Osteocyte (in vitro differentiated cells): ENCODE data around the gene C2orf92. TPM values are rescaled to one million over a fixed set of nuclear protein-coding genes. Genes with fewer than 3 reads are reported as not detected.

ENCODE experiments used
- DNase-seq: peaks from one replicate; pipeline ENCODE4 v3.0.0; 2021; ENCODE audit warnings: mixed read lengths; ENCODE audit not compliant: unreplicated experiment; ENCODE audit errors: extremely low spot score
- H3K27ac Mint-ChIP-seq: one replicate; pipeline ENCODE4 v1.8.0; 2021; ENCODE audit warnings: mild to moderate bottlenecking, mixed read lengths; ENCODE audit not compliant: unreplicated experiment
- H3K27me3 Mint-ChIP-seq: one replicate; pipeline ENCODE4 v1.8.0; 2021; ENCODE audit warnings: mixed read lengths; ENCODE audit not compliant: unreplicated experiment
- H3K36me3 Mint-ChIP-seq: one replicate; pipeline ENCODE4 v1.8.0; 2021; ENCODE audit warnings: mixed read lengths; ENCODE audit not compliant: unreplicated experiment
- H3K4me1 Mint-ChIP-seq: one replicate; pipeline ENCODE4 v1.8.0; 2021; ENCODE audit warnings: mixed read lengths; ENCODE audit not compliant: unreplicated experiment
- H3K4me3 Mint-ChIP-seq: one replicate; pipeline ENCODE4 v1.8.0; 2021; ENCODE audit warnings: mild to moderate bottlenecking, moderate library complexity, mixed read lengths; ENCODE audit not compliant: unreplicated experiment
- H3K9me3 Mint-ChIP-seq: one replicate; pipeline ENCODE4 v1.8.0; 2021; ENCODE audit warnings: mixed read lengths; ENCODE audit not compliant: unreplicated experiment
- total RNA-seq: library from RNA; stranded (reverse); gene quantifications from 2 replicates; pipeline ENCODE4 v1.2.1, GENCODE V29; 2021
- TF ChIP-seq, protein P1 (sequence below): fragments of 200-600 bp; sonication (generic); IDR thresholded peaks from 2 replicates; pipeline ENCODE4 v1.5.0; 2021; ENCODE audit warnings: antibody characterized with exemption, mild to moderate bottlenecking, moderate library complexity

The C2orf92 gene
- total RNA-seq, 1 donor from 2014 or later: 13.7 TPM

DNA sequence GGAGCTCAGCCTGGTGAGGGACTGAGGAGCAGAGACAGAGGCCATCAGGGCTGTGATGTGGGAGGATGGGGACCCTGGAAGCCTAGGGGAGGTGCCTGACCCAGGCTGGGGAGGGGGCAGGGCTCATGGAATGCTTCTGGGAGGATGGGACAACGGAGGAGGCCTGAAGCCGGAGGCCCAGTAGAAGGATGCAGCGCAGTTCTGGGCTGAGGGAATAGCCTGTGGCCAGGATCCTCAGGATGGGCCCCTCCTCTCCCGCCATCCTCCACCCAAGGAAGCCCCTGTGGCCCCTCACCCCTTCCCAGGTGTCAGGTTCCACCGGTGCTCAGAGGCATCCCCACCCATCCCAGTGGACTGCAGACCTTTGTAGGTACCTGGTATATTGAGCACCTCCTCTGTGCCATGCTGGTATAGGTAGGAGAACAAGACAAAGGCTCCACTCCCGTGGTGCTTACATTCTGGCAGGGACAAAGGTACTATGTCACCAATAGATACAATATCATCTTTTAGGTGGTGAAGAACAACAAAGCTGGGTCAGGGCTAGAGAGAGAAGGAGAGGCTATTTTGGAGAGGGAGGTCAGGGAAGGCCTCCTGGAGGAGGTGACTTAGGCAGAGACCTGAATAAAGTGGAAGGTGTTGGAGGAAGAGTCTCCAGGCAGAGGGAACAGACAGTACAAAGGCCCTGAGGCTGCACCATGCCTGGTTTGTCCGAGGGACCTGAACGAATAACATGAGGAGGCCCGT lies 46.6 kb downstream of the C2orf92 start:
- peaks cover 7% of the 10 kb centered on the region for H3K27me3 Mint-ChIP-seq
- no peak for DNase-seq
- H3K9me3 Mint-ChIP-seq: no peaks in the 10 kb centered on the region
- H3K4me1 Mint-ChIP-seq: no peaks in the 10 kb centered on the region
- no peak overlapping the region for H3K4me3 Mint-ChIP-seq
- H3K27ac Mint-ChIP-seq: no peak overlapping the region
- TF ChIP-seq, protein P1, sequence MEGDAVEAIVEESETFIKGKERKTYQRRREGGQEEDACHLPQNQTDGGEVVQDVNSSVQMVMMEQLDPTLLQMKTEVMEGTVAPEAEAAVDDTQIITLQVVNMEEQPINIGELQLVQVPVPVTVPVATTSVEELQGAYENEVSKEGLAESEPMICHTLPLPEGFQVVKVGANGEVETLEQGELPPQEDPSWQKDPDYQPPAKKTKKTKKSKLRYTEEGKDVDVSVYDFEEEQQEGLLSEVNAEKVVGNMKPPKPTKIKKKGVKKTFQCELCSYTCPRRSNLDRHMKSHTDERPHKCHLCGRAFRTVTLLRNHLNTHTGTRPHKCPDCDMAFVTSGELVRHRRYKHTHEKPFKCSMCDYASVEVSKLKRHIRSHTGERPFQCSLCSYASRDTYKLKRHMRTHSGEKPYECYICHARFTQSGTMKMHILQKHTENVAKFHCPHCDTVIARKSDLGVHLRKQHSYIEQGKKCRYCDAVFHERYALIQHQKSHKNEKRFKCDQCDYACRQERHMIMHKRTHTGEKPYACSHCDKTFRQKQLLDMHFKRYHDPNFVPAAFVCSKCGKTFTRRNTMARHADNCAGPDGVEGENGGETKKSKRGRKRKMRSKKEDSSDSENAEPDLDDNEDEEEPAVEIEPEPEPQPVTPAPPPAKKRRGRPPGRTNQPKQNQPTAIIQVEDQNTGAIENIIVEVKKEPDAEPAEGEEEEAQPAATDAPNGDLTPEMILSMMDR: no peak
- no peaks in the 10 kb centered on the region for H3K36me3 Mint-ChIP-seq

DNA sequence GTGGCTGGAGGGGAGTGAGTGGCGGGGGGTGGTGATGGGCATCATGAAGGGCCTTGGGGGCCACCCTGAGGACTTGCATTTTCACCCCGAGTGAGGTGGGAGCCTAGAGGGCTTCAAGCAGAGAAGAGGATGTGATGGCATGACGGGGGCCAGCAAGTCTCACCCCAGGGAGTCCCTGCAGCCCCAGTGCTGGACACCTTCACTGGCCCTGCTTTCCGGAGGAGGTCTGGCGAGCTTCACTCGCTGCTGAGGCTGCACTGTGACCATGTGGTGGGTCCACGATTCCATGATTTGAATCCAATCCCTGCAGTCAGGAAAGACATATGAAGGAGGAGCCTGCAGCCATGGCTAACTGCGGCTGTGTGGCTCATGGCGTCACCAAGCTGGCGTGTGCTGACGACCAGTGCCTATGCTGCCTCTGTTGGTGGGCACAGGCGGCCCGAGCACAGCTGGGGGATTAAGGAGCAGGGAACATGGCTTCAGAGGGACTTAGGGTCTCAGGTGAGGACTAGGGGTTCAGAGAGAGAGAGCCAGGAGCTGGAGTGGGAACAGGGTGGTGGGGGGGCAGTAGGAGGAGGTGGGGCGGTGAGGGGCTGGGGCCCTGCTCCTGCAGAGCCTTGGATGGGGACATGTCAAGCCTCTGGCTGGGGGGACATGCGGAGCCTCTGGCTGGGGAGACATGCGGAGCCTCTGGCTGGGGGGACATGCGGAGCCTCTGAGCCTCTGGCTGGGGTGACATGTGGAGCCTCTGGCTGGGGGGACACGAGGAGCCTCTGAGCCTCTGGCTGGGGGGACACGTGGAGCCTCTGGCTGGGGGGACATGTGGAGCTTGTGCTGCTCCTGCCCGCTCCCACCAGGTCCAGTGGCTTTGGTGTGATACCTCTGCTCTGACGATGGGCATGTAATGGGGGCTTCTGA lies 47.4 kb downstream of the C2orf92 start:
- H3K36me3 Mint-ChIP-seq: no peaks in the 10 kb centered on the region
- peaks cover 7% of the 10 kb centered on the region for H3K27me3 Mint-ChIP-seq
- DNase-seq: no peak
- no peaks in the 10 kb centered on the region for H3K4me1 Mint-ChIP-seq
- TF ChIP-seq, protein P1: no peak
- H3K4me3 Mint-ChIP-seq: no peak overlapping the region
- no peak overlapping the region for H3K27ac Mint-ChIP-seq
- no peaks in the 10 kb centered on the region for H3K9me3 Mint-ChIP-seq

DNA sequence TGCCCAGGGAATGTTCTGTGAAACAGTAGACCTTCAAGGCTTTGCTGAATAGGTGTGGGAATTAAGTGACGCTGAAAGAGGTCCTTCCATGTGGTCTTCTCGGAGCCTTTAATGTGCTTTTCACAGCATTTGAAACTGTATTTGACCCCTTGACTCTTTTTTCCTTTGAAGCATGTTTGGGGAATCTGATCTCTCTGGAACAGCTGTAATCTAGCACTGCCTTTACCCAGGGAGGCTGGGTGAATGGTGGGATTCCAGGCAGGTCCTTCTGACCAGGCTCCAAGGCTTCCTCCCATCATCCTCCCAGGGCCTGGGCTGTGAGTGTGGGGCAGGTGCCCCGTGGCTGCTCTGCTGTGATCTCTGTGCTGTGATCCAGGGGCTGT lies 48.1 kb downstream of the C2orf92 start:
- H3K27ac Mint-ChIP-seq: no peak overlapping the region
- no peak for DNase-seq
- H3K9me3 Mint-ChIP-seq: no peaks in the 10 kb centered on the region
- no peaks in the 10 kb centered on the region for H3K4me1 Mint-ChIP-seq
- TF ChIP-seq, protein P1: no peak
- no peak overlapping the region for H3K4me3 Mint-ChIP-seq
- no peaks in the 10 kb centered on the region for H3K36me3 Mint-ChIP-seq
- H3K27me3 Mint-ChIP-seq: peaks cover 7% of the 10 kb centered on the region

DNA sequence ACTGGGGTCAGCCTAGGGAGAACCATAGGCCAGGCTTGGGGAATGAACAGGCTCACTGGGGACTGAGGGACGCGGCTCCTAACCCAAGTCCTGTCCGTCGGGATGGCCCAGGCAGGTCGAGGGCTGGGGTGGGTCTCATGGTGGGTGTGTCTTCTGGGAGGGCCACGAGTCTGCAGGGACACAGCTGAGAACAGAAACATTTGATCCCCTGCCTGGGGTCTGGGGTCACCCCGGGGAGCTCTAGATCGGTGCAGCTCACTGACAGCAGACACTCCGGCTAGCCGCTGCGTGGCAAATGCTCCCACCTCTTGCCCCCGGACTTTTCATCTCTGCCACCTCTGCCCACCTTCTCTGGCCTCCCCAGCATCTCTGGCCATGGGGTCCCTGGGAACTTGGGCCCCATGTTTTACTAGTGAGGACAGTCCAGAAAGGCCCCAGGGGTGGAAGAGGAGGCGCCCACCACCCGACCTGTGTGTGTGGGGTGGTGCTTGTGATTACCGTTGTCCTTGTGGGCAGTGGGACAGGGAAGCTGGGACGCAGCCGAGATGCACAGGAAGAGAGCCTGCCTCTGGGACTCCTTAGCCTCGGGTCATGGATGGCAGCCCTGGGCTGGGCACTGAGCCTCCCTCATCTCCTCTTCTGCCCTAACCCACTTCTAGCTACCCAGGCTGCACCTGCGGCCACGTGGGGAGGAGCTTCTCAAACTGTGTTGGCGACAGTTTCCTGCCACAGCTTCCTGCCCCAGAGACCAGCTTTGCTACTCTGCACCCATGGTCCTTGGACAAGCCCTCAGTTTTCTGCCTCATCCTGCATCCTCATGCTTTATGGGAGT lies 48.8 kb downstream of the C2orf92 start:
- H3K27me3 Mint-ChIP-seq: peaks cover 7% of the 10 kb centered on the region
- TF ChIP-seq, protein P1: no peak
- DNase-seq: no peak
- no peaks in the 10 kb centered on the region for H3K9me3 Mint-ChIP-seq
- H3K4me1 Mint-ChIP-seq: no peaks in the 10 kb centered on the region
- no peak overlapping the region for H3K4me3 Mint-ChIP-seq
- no peaks in the 10 kb centered on the region for H3K36me3 Mint-ChIP-seq
- H3K27ac Mint-ChIP-seq: no peak overlapping the region
